B cell (primary cell): ENCODE data around the gene CLCNKA. TPM values are rescaled to one million over a fixed set of nuclear protein-coding genes. Genes with fewer than 3 reads are reported as not detected.

Experiments
- ATAC-seq: fragments of 200-7000 bp; cut with Tn5 transposase; one replicate; pipeline ENCODE4 v1.10.0; 2021; ENCODE audit warnings: low read depth, mild to moderate bottlenecking, moderate number of reproducible peaks, moderate library complexity
- CTCF ChIA-PET: fragments of 350-600 bp; sonication (Branson Sonifier 250); formaldehyde crosslinking; loops from one replicate; lab custom pipeline; 2021; ENCODE audit warnings: antibody characterized with exemption, inconsistent platforms; lab: Charles Lee
- POLR2A ChIA-PET: fragments of 350-600 bp; sonication (Branson Sonifier 250); formaldehyde crosslinking; loops from one replicate; lab custom pipeline; 2021; ENCODE audit warnings: antibody characterized with exemption; lab: Charles Lee
- DNase-seq: peaks from one replicate; pipeline ENCODE4 v3.0.0; 2013
- H2AFZ ChIP-seq: 2 replicates; pipeline ENCODE4 v1.6.1; 2012; ENCODE audit warnings: mild to moderate bottlenecking, low read depth, low read length; ENCODE audit not compliant: insufficient read depth, poor library complexity, severe bottlenecking
- H3K27ac ChIP-seq, 2 donors: 1 replicate in 1 of 2; 2 replicates in 1 of 2; pipeline ENCODE4 v1.5.1; 2012 to 2013; ENCODE audit warnings: low read length in 2 of 2, mild to moderate bottlenecking in 2 of 2, moderate library complexity in 1 of 2
- H3K27me3 ChIP-seq, 4 experiments: fragments of 200-600 bp in 1 of 4; sonication (generic) in 1 of 4; replicated peaks in 1 of 4; 1 replicate in 2 of 4; 2 replicates in 2 of 4; pipeline versions ENCODE4 v1.6.1 to v1.7.0; 2013 to 2016; ENCODE audit warnings: low read length in 3 of 4, mild to moderate bottlenecking in 2 of 4, mixed read lengths in 1 of 4, moderate library complexity in 1 of 4; ENCODE audit not compliant: insufficient read depth in 4 of 4, control insufficient read depth in 3 of 4; ENCODE audit errors: control extremely low read depth in 1 of 4
- H3K36me3 ChIP-seq, 2 experiments: replicated peaks in 1 of 2; 1 replicate in 1 of 2; 2 replicates in 1 of 2; pipeline versions ENCODE4 v1.6.1 to v1.7.1; 2013; ENCODE audit warnings: low read length in 1 of 2; ENCODE audit not compliant: insufficient read depth in 2 of 2, control insufficient read depth in 1 of 2; ENCODE audit errors: control extremely low read depth in 1 of 2, extremely low read depth in 1 of 2
- H3K4me1 ChIP-seq, 2 donors: fragments of 200-600 bp in 1 of 2; sonication (generic) in 1 of 2; 1 replicate in 1 of 2; 2 replicates in 1 of 2; pipeline versions ENCODE4 v1.5.1 to v1.6.1; 2013 to 2017; ENCODE audit warnings: low read length in 2 of 2; ENCODE audit not compliant: control insufficient read depth in 2 of 2, insufficient read depth in 2 of 2
- H3K4me2 ChIP-seq: replicated peaks from 2 replicates; pipeline ENCODE3; 2012; ENCODE audit warnings: mild to moderate bottlenecking, low read depth, low read length; ENCODE audit not compliant: poor library complexity, severe bottlenecking
- H3K4me3 ChIP-seq, 5 experiments: fragments of 200-600 bp in 1 of 5; sonication (generic) in 1 of 5; 1 replicate in 3 of 5; 2 replicates in 2 of 5; pipeline versions ENCODE4 v1.5.1 to v1.7.0; 2011 to 2016; ENCODE audit warnings: low read length in 4 of 5, mild to moderate bottlenecking in 4 of 5, low read depth in 2 of 5, control low read depth in 1 of 5, moderate library complexity in 1 of 5; ENCODE audit not compliant: insufficient read depth in 1 of 5; ENCODE audit errors: control extremely low read depth in 1 of 5, extremely low read depth in 1 of 5
- H3K79me2 ChIP-seq: fragments of 200-600 bp; sonication (generic); one replicate; pipeline ENCODE4 v1.6.0; 2016; ENCODE audit warnings: low read length; ENCODE audit not compliant: control insufficient read depth, insufficient read depth
- H3K9ac ChIP-seq: fragments of 200-600 bp; sonication (generic); 2 replicates; pipeline ENCODE4 v1.6.1; 2017; ENCODE audit warnings: mild to moderate bottlenecking, low read length, moderate library complexity
- H3K9me3 ChIP-seq, 3 donors: one replicate each; pipeline versions ENCODE4 v1.6.1 to v1.7.1; 2013; ENCODE audit warnings: low read length in 2 of 3; ENCODE audit not compliant: control insufficient read depth in 2 of 3, insufficient read depth in 1 of 3; ENCODE audit errors: control extremely low read depth in 1 of 3
- H4K20me1 ChIP-seq: 2 replicates; pipeline ENCODE4 v1.6.0; 2012; ENCODE audit warnings: mild to moderate bottlenecking, low read length; ENCODE audit not compliant: insufficient read depth, control insufficient read depth, poor library complexity, severe bottlenecking
- H3K27ac Mint-ChIP-seq: one replicate; pipeline ENCODE4 v1.8.0; 2021; ENCODE audit warnings: mixed read lengths
- H3K27me3 Mint-ChIP-seq: one replicate; pipeline ENCODE4 v1.8.0; 2021; ENCODE audit warnings: mixed read lengths
- H3K4me1 Mint-ChIP-seq: one replicate; pipeline ENCODE4 v1.8.0; 2021; ENCODE audit warnings: mixed read lengths
- H3K4me3 Mint-ChIP-seq: one replicate; pipeline ENCODE4 v1.8.0; 2021; ENCODE audit warnings: mixed read lengths
- H3K9me3 Mint-ChIP-seq: one replicate; pipeline ENCODE4 v1.8.0; 2022; ENCODE audit warnings: mixed read lengths; ENCODE audit not compliant: insufficient read depth
- EZH2 ChIP-seq: IDR thresholded peaks from 2 replicates; pipeline ENCODE4 v1.6.1; 2012; ENCODE audit warnings: borderline replicate concordance, low read depth, mild to moderate bottlenecking, moderate library complexity, low read length; ENCODE audit not compliant: insufficient read depth, poor library complexity, severe bottlenecking
- WGBS: methylation state at CpG from one replicate; pipeline ENCODE4 v1.1.5; 2013; ENCODE audit warnings: missing lambda C conversion rate; ENCODE audit not compliant: insufficient coverage; 5-methylcytosine and 5-hydroxymethylcytosine counted together
- intact Hi-C: fragments of 100-400 bp; cut with micrococcal nuclease; formaldehyde crosslinking; loops from one replicate; pipeline ENCODE4 v1.10.0; 2022
- polyA plus RNA-seq: library from polyadenylated mRNA; depleted of rRNA; stranded (reverse); fragments of >200 nt; gene quantifications from 2 replicates; pipeline ENCODE4 v1.2.3, GENCODE V29; 2012
- total RNA-seq, 2 donors: library from RNA; stranded (reverse); fragments of 120-200 nt in 1 of 2; gene quantifications; 1 replicate in 1 of 2; 2 replicates in 1 of 2; pipeline versions ENCODE4 v1.2.3 to v1.2.4, GENCODE V29; 2013 to 2022
- TF ChIP-seq, protein P1 (sequence below): fragments of 200-600 bp; IDR thresholded peaks from one replicate; pipeline ENCODE4 v1.8.0; 2022; ENCODE audit warnings: antibody characterized with exemption, mild to moderate bottlenecking

Gene CLCNKA
- total and polyA plus RNA-seq, 2 donors (not counting 1 experiment from before 2014, with no cell fraction given) = 0.03 TPM; not detected in 1

DNA sequence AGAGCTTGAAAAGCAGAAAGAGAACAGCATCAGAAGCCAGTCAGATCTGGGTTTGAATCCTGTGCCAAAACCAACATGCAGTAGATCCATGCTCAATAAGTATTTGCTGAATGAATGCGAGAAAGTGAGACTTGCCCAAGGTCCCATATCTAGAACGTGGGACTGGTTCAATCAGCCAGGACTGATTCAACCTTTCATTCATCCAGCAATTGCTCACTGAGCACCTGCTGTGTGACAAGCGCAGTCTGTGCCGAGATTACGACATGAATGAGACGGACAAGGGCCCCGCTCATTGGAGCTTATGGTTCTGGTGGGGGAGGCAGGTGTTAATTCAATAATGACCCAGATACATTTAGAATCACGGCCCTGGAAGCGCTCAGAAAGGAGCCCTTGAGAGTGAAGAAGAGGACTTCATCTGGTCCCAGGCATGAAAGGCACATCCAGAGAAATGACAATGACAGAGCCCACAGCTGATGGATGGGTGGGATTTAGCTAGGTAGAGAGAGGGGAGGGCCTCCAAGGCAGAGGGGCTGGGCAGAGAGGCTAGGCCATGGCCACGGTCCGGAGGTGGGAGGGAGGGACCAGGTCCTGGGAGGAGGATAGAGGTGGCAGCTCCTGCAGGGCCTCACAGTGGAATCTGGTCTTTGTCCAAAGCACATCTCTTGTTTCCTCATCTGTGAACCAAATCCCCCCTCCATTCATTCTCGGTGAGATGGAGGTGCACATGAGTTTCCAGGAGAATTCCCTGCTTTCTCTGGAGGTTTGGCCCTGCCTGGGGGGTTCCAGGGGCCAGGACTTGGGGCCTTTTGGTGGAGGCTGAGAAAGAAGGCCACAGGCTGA lies 55.8 kb downstream of the CLCNKA start:
- H3K4me3 Mint-ChIP-seq = no peak overlapping the region
- intact Hi-C loops = loop anchor here (2.0 to 5.0 kb wide), 2 partner anchors 159 to 535 kb away; partner anchors contain the start of genes CPLANE2 and NBPF1

More for the DNA sequence above, 55.8 kb downstream of the CLCNKA start:
- WGBS = 91% methylated on average over 9 of the region's 12 CpGs
- no peak overlapping the region for H3K9ac ChIP-seq
- no peaks in the 10 kb centered on the region for H3K9me3 ChIP-seq
- H4K20me1 ChIP-seq = no peaks in the 10 kb centered on the region
- Mint-ChIP-seq H3K4me1 (peaks cover 16% of the 10 kb centered on the region), H3K27ac (no peak overlapping the region), H3K9me3 (no peaks in the 10 kb centered on the region), H3K27me3 (peaks cover 13% of the 10 kb centered on the region)
- peaks cover 0 to 23% (median 8%) of the 10 kb centered on the region in 4 experiments for H3K27me3 ChIP-seq
- peaks cover 10 to 19% of the 10 kb centered on the region in 2 donors for H3K4me1 ChIP-seq
- no peak overlapping the region for H3K27ac ChIP-seq
- H3K4me3 ChIP-seq = no peak overlapping the region
- no peaks in the 10 kb centered on the region for H3K79me2 ChIP-seq
- ATAC-seq = no peak
- no peak overlapping the region for H3K4me2 ChIP-seq
- H2AFZ ChIP-seq = no peak overlapping the region
- DNase-seq = no peak
- ChIA-PET CTCF (interaction anchor here (0.6 to 10.8 kb wide), 13 partner anchors 8 to 287 kb away, joined by 3 to 237 read pairs (median 6); no protein-coding TSS in a partner anchor), POLR2A (no interaction called here)
- no peaks in the 10 kb centered on the region for H3K36me3 ChIP-seq
- TF ChIP-seq, protein P1, sequence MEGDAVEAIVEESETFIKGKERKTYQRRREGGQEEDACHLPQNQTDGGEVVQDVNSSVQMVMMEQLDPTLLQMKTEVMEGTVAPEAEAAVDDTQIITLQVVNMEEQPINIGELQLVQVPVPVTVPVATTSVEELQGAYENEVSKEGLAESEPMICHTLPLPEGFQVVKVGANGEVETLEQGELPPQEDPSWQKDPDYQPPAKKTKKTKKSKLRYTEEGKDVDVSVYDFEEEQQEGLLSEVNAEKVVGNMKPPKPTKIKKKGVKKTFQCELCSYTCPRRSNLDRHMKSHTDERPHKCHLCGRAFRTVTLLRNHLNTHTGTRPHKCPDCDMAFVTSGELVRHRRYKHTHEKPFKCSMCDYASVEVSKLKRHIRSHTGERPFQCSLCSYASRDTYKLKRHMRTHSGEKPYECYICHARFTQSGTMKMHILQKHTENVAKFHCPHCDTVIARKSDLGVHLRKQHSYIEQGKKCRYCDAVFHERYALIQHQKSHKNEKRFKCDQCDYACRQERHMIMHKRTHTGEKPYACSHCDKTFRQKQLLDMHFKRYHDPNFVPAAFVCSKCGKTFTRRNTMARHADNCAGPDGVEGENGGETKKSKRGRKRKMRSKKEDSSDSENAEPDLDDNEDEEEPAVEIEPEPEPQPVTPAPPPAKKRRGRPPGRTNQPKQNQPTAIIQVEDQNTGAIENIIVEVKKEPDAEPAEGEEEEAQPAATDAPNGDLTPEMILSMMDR = no peak
- TF ChIP-seq EZH2 = no peak
